ENCODE measurements around the gene UBE2J2. TPM values are rescaled to one million over a fixed set of nuclear protein-coding genes. Genes with fewer than 3 reads are reported as not detected.

UBE2J2 gene
- polyA plus RNA-seq, 1 donor from 2014 or later, result 79.7 TPM

GRCh38 chr1:1292851-1293250 lies 19.2 kb upstream of the UBE2J2 start:
- no peak overlapping the region for H3K27ac ChIP-seq (ENCODE audit: low read length)
- no peaks in the 10 kb centered on the region for H3K27me3 ChIP-seq (ENCODE audit: insufficient read depth, low read depth, low read length)
- H3K79me2 ChIP-seq (replicated peaks; ENCODE audit: insufficient read depth, low read length), result no peaks in the 10 kb centered on the region
- no peaks in the 10 kb centered on the region for H3F3A ChIP-seq (ENCODE audit: insufficient read depth, low read length, poor library complexity, severe bottlenecking)
- H3K4me2 ChIP-seq (ENCODE audit: low read length), result no peak overlapping the region
- H3K36me3 ChIP-seq (ENCODE audit: insufficient read depth, low read length), result no peaks in the 10 kb centered on the region
- H3K9me3 ChIP-seq (ENCODE audit: low read length), result no peaks in the 10 kb centered on the region
- no peak overlapping the region for H3K9ac ChIP-seq (ENCODE audit: low read length)
- no peaks in the 10 kb centered on the region for H4K20me1 ChIP-seq (ENCODE audit: insufficient read depth)
- no peak overlapping the region for H2AFZ ChIP-seq (ENCODE audit: low read depth, low read length)
- H3K4me3 ChIP-seq (ENCODE audit: low read length), result no peak overlapping the region
- TF ChIP-seq EP300 (conservative IDR thresholded peaks at IDR 0.05; ENCODE audit: poor library complexity, severe bottlenecking), result no peak
- no peak for TF ChIP-seq POLR2AphosphoS5 (IDR thresholded peaks at IDR 0.05)
- no peak for TF ChIP-seq REST (IDR thresholded peaks at IDR 0.05; ENCODE audit: borderline replicate concordance)
- no peak for TF ChIP-seq EZH2 (IDR thresholded peaks at IDR 0.05; ENCODE audit: borderline replicate concordance, insufficient read depth, low read length, poor library complexity, severe bottlenecking)
- no peaks in the 10 kb centered on the region for H3K9me2 ChIP-seq (ENCODE audit: insufficient read depth, low read length)

GRCh38 chr1:1292442-1292779 lies 18.8 kb upstream of the UBE2J2 start:
- Histone ChIP-seq H4K20me1 (ENCODE audit: insufficient read depth) (no peaks in the 10 kb centered on the region), H2AFZ (ENCODE audit: low read depth, low read length) (no peak overlapping the region), H3K9me3 (ENCODE audit: low read length) (no peaks in the 10 kb centered on the region), H3K9ac (ENCODE audit: low read length) (no peak overlapping the region), H3K27ac (ENCODE audit: low read length) (no peak overlapping the region), H3K4me3 (ENCODE audit: low read length) (no peak overlapping the region), H3K27me3 (ENCODE audit: insufficient read depth, low read depth, low read length) (no peaks in the 10 kb centered on the region), H3K9me2 (ENCODE audit: insufficient read depth, low read length) (no peaks in the 10 kb centered on the region), H3K79me2 (replicated peaks; ENCODE audit: insufficient read depth, low read length) (no peaks in the 10 kb centered on the region), H3F3A (ENCODE audit: insufficient read depth, low read length, poor library complexity, severe bottlenecking) (no peaks in the 10 kb centered on the region), H3K36me3 (ENCODE audit: insufficient read depth, low read length) (no peaks in the 10 kb centered on the region), H3K4me2 (ENCODE audit: low read length) (no peak overlapping the region)
- TF ChIP-seq EZH2 (IDR thresholded peaks at IDR 0.05; ENCODE audit: borderline replicate concordance, insufficient read depth, low read length, poor library complexity, severe bottlenecking) (no peak), MXI1 (conservative IDR thresholded peaks at IDR 0.05; ENCODE audit: poor library complexity, severe bottlenecking) (no peak), POLR2AphosphoS5 (IDR thresholded peaks at IDR 0.05) (no peak), CTCF (IDR thresholded peaks at IDR 0.05; ENCODE audit: poor library complexity, severe bottlenecking) (no peak), EP300 (conservative IDR thresholded peaks at IDR 0.05; ENCODE audit: poor library complexity, severe bottlenecking) (no peak), RAD21 (conservative IDR thresholded peaks at IDR 0.05) (no peak)

Data from neural cell (in vitro differentiated cells).